NCI-H460 (cell line): ENCODE results near the gene SMIM13. TPM values are rescaled to one million over a fixed set of nuclear protein-coding genes. Genes with fewer than 3 reads are reported as not detected.

Experiments
- DNase-seq: peaks from one replicate; pipeline ENCODE4 v3.0.0-alpha.2; 2016; ENCODE audit warnings: low read depth; ENCODE audit errors: extremely low read depth
- small RNA-seq, 2 experiments: library from RNA; depleted of rRNA; stranded (forward); fragments of <200 nt; gene quantifications; one replicate each; pipeline ENCODE3, GENCODE V24; 2014
- total RNA-seq: library from RNA; depleted of rRNA; stranded (reverse); fragments of >200 nt; shearing (Covaris generic); gene quantifications from 2 replicates; pipeline ENCODE4 v1.2.3, GENCODE V29; 2014; rRNA removed

SMIM13 gene
- total RNA-seq, 1 experiment from 2014 or later = 38.9 TPM

DNA sequence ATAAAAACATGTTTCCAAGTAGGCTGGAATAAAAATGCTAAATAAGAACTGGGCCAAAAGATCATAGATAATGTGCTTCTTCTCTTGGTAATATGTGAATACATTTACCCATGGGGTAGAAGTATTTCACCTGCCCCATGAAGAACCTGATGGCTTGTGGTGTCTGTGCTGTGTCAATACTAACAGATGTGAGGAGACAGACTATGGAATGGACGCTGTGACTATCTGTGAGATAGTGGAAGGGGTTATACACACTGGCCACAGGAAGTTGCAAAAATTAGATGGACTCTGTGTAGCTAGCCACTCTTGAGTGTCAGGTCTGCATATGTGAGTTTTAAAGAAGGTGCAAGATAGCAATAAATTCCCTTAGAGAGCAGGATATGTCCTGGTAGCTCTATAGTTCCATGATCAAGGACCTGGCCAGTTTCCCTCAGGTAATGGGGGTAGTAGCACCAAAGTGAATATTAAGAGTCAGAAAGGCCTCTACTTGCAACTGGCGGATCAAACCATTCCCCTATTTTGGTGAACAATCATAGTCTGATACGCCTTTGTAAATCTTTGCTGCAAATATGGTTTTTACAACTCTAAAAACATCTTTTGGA, 90.2 kb downstream of the SMIM13 start:
- no peak for DNase-seq

GRCh38 chr6:11185204-11185842, 91.7 kb downstream of the SMIM13 start:
- DNase-seq = no peak

- DNase-seq = no peak
Observed at GRCh38 chr6:11187301-11187700, 93.7 kb downstream of the SMIM13 start.

Small RNAs within 50 kb of the gene (small RNA-seq; reads per million reads assigned to genes)
- gene AL136139.1 = 0 reads per million in 2 experiments

Other genes with a start within 250 kb of the SMIM13 start
- not detected in 2 replicates for gene GCM2, start 211.8 kb upstream of the SMIM13 start, total RNA-seq
- 12.2 and 13.3 TPM in 2 replicates for gene SYCP2L, start 206.8 kb upstream of the SMIM13 start, total RNA-seq
- 2.5 and 2.7 TPM in 2 replicates for gene ELOVL2, start 49.5 kb upstream of the SMIM13 start, total RNA-seq
- gene ERVFRD-1, start 17.9 kb downstream of the SMIM13 start, total RNA-seq = not detected in 2 replicates
- gene NEDD9, start 138.8 kb downstream of the SMIM13 start, total RNA-seq = 40.7 and 45.9 TPM in 2 replicates